AG04449 (cell line): Measurements from ENCODE around the gene UQCRFS1.
"Not testable (repeated sequence)": the region's sequence is repeated elsewhere in the genome, so short reads cannot be mapped to it uniquely, and the experiment has no call there.

Experiments used
- CTCF ChIA-PET: fragments of 350-600 bp; formaldehyde crosslinking; extraction: SDS; loops from one replicate; lab custom pipeline; 2021; ENCODE audit warnings: antibody characterized with exemption; lab: Yijun Ruan, JAX
- POLR2A ChIA-PET: fragments of 400-600, 350-600 bp; formaldehyde crosslinking; extraction: SDS; loops from one replicate; lab custom pipeline; 2020; ENCODE audit warnings: antibody characterized with exemption, inconsistent platforms; lab: Yijun Ruan, JAX
- DNase-seq: peaks from one replicate; pipeline ENCODE4 v3.0.0-alpha.2; 2010; ENCODE audit warnings: low read depth, low spot score
- H3K4me3 ChIP-seq: 2 replicates; pipeline ENCODE4 v1.5.1; 2011; ENCODE audit warnings: low read depth, mild to moderate bottlenecking, control low read depth, low read length
- TF ChIP-seq, protein P1 (sequence below): IDR thresholded peaks from one replicate; pipeline ENCODE4 v1.5.1; 2011; ENCODE audit warnings: mild to moderate bottlenecking, moderate library complexity, low read length, control low read depth, inconsistent platforms; ENCODE audit not compliant: insufficient read depth; ENCODE audit errors: missing control alignments

Gene UQCRFS1

DNA sequence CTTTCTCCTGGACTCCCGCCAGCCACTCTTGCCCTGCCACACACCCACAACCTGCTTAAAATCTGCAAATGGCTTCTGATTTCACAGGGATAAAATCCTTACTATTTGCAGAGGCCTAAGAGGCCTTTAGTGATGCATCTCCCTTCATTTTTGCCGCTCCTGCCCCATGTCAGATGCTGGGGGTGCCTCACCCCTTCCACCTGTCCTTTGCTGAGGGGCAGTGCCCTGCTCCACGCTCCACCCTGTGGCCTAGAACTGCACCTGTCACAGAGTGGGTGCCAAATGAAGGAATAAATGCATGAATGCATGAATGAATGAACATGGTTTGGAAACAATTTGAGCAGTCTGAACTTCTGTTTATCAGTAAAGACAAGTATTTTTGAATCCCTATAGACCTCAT lies 34.1 kb upstream of the UQCRFS1 start:
- CTCF ChIA-PET = interaction anchor here (1.0 to 2.3 kb wide), 3 partner anchors 10 to 16 kb away, joined by 3 to 7 read pairs (median 7); no protein-coding TSS in a partner anchor
- no peak for DNase-seq
- H3K4me3 ChIP-seq = no peak overlapping the region
- TF ChIP-seq, protein P1, sequence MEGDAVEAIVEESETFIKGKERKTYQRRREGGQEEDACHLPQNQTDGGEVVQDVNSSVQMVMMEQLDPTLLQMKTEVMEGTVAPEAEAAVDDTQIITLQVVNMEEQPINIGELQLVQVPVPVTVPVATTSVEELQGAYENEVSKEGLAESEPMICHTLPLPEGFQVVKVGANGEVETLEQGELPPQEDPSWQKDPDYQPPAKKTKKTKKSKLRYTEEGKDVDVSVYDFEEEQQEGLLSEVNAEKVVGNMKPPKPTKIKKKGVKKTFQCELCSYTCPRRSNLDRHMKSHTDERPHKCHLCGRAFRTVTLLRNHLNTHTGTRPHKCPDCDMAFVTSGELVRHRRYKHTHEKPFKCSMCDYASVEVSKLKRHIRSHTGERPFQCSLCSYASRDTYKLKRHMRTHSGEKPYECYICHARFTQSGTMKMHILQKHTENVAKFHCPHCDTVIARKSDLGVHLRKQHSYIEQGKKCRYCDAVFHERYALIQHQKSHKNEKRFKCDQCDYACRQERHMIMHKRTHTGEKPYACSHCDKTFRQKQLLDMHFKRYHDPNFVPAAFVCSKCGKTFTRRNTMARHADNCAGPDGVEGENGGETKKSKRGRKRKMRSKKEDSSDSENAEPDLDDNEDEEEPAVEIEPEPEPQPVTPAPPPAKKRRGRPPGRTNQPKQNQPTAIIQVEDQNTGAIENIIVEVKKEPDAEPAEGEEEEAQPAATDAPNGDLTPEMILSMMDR = no peak
- POLR2A ChIA-PET = no interaction called here

- TF ChIP-seq, protein P1 = no peak
- no peak for DNase-seq
- no peak overlapping the region for H3K4me3 ChIP-seq
- CTCF ChIA-PET = no interaction called here
- POLR2A ChIA-PET = interaction anchor here (0.6 kb wide), 1 partner anchor 360 kb away, joined by 3 read pairs; no protein-coding TSS in a partner anchor
Measured at GRCh38 chr19:29245215-29245614, 32.3 kb upstream of the UQCRFS1 start.

GRCh38 chr19:29241324-29241723 lies 28.4 kb upstream of the UQCRFS1 start:
- ChIA-PET CTCF (no interaction called here), POLR2A (no interaction called here)
- no peak overlapping the region for H3K4me3 ChIP-seq
- TF ChIP-seq, protein P1 = no peak
- no peak for DNase-seq

- H3K4me3 ChIP-seq = no peak overlapping the region
- ChIA-PET POLR2A (no interaction called here), CTCF (no interaction called here)
- TF ChIP-seq, protein P1 = no peak
- no peak for DNase-seq
Measured at GRCh38 chr19:29239213-29239776, 26.3 kb upstream of the UQCRFS1 start.

- H3K4me3 ChIP-seq = no peak overlapping the region
- no peak for DNase-seq
- POLR2A ChIA-PET = no interaction called here
- CTCF ChIA-PET = interaction anchor here (1.4 kb wide), 1 partner anchor 30 kb away, joined by 4 read pairs; no protein-coding TSS in a partner anchor
- TF ChIP-seq, protein P1 = no peak
Measured at GRCh38 chr19:29233591-29233990, 20.6 kb upstream of the UQCRFS1 start.

DNA sequence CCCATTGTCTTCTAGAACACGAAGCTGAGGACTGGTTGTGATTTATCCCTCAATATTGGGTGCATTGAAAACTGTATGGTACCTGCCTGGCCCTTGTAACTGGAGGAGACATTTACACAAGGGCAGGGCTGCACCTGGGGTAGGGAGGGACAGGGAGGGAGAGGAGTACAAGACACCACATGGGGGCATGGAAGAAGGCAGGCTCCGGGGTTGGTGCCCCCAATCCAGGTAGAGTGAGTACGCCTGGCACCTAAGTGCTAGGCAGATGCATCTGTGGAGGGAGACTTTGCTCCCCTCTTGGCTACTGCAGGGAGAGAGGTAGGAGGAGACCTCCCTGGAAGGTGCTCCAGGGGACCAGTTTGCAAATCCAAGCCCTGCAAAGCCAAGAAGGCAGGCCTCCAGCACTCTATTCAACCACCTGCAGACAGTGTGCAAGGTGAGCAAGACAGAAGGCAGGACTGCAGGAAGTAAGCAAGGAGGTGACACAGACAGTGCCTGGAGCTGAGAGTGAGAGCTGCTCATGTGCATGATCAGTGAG lies 19.4 kb upstream of the UQCRFS1 start:
- POLR2A ChIA-PET = no interaction called here
- CTCF ChIA-PET = interaction anchor here (1.3 kb wide), 1 partner anchor 27 kb away, joined by 3 read pairs; no protein-coding TSS in a partner anchor
- no peak for DNase-seq
- H3K4me3 ChIP-seq = no peak overlapping the region
- TF ChIP-seq, protein P1 = no peak

GRCh38 chr19:29231306-29231705 lies 18.4 kb upstream of the UQCRFS1 start:
- H3K4me3 ChIP-seq, DNase-seq, CTCF ChIA-PET, POLR2A ChIA-PET: not testable (repeated sequence)
